Femur (tissue), 1 donor: ENCODE results near the gene SLC35A2.

ENCODE experiments used
- DNase-seq: peaks from one replicate; pipeline ENCODE4 v3.0.0-alpha.2; 2017

The SLC35A2 gene

DNA sequence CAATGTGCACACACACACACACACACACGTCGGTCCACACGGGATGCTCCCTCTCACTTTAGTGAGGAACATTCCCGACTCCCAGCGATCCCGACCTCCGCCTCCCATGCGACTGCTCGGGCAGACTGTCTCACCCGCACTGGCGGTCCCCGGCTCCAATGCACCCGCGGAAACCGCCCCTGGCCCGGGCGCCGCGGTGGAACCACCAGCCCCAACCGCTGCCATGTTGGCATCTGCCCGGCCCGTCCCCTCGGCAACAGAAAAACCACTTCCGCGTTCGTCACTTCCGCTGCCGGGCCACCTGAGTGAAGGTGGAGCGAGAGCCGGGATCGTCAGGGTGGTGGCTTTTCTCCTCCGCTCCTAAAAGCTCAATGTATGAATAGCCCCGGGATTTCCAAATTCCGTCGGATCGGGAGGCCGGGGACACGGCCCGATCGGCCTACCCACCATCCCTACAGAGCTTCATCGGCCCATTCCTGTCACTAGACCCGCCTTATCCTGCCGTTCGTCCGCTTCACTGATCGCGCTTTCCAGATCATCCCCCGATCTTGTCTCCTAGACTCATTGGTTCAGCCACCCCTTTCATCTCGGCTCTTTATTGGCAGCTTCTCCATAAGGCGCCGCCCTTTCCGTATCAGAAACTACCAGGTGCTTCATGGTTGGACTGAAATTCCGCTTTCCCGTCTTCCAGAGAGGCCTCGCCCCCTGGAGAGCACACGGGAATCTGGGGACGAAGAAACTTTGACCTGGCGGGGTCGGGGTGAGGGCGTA lies at the start of gene SLC35A2:
Gene SLC35A2 (minus strand): TSS at position 235 of the 771 bp plus-strand sequence. CDS start 10 bp downstream, at position 225.
- peak; percentile 90 for DNase-seq

- DNase-seq, result no peak
Observed at GRCh38 chrX:48960291-48960690, 48.8 kb upstream of the SLC35A2 start.

DNA sequence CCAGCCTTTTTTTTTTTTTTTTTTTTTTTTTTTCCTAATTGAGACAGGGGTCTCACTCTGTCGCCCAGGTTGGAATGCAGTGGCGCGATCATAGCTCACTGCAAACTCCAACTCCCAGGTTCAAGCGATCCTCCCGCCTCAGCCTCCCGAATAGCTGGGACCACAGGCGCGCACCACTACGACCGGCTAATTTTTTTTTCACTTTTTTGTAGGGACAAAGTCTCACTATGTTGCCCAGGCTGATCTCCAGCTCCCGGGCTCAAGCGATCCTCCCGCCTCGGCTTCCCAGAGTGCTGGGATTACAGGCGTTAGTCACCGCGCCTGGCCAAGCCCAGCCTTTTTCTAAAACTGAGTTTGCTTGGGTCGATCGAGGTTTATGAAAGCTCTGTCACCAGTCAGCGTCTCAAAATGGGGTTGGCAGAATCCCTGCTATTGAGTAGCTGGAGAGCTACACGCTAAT lies 47.2 kb upstream of the SLC35A2 start:
- peak; percentile 57 for DNase-seq

DNA sequence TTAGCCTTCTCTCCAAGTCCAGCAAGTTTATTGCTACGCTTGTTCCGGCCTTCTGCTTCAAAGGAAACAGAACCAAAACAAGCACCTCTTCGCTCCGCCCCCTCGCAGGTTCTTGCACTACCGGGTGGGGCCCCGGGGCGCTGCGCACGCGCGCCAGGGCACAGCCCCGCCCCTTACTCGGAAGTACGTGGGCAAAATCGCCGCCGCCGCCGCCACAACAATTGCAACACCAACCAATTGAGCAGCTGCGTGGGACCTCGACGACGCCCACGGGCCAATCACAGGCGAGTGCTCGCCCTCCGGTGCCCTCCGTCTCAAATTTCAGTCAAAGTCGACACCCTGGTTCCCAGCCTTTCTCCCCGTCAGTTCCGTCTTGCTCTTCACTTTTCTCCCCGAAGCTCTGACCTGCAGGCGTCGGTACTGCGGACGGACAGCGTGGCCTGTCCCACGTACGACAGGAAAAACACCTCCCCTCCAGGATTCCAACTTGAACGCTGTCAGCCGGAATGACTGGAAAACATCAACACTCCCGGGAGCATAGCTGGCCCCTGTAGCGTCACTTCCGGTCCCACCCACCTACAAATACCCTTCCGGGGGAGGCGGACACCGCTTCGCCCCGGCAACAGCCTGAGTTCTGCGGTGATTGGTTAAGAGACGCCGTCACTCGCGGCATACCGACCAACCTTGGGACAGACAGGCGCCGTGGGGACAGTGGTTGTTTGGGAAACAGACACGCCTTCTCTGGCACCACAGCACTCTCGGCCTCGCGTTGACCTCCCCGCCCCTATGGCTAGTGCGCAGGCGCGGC lies 46.6 kb upstream of the SLC35A2 start:
- DNase-seq, result peak; percentile 98

- DNase-seq, result no peak
Observed at GRCh38 chrX:48957477-48957826, 46.0 kb upstream of the SLC35A2 start, which contains the start of gene OTUD5. Gene OTUD5 (minus strand): TSS chrX:48957607. CDS start chrX:48957570, 37 bp downstream.

DNA sequence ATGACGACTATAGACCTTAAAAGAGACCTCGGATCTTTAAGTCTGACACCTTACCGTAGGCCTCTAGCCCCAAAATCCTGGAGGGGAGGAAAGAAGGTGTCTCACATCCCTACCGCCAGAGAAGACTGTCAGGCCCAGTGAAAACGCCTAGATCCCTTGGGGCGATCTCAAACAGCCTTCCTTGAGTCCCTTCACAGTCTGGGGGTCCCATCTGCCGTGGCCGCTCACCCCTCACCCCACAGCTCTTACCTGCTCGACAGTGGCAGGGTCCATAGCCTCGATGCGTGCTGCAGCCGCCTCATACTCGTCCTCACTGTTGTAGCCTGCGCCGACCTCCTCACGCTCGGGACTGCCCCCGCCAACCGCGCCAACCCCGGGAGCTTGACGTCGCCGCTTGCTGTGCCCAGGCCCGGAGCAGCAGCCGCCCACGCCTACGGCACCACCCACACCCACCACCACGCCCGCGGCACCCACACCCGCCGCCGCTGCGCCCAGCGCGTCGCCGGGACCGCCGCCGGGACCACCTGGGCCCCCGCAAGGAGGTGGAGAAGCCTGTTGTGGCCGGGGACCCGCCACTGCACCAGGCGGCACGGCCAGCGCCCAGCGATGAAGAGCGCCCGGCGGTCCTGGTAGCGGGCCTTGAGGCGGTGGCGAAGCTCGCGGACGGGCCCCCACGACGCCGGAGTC lies 45.4 kb upstream of the SLC35A2 start:
- peak; percentile 46 for DNase-seq

GRCh38 chrX:48948589-48948988 lies 37.1 kb upstream of the SLC35A2 start:
- no peak for DNase-seq

- peak; percentile 51 for DNase-seq
Observed at GRCh38 chrX:48945517-48946348, 34.3 kb upstream of the SLC35A2 start.

GRCh38 chrX:48942895-48943294 lies 31.4 kb upstream of the SLC35A2 start:
- no peak for DNase-seq

GRCh38 chrX:48940404-48940955 lies 29.0 kb upstream of the SLC35A2 start:
- no peak for DNase-seq

GRCh38 chrX:48939524-48940228 lies 28.2 kb upstream of the SLC35A2 start:
- DNase-seq, result no peak

DNA sequence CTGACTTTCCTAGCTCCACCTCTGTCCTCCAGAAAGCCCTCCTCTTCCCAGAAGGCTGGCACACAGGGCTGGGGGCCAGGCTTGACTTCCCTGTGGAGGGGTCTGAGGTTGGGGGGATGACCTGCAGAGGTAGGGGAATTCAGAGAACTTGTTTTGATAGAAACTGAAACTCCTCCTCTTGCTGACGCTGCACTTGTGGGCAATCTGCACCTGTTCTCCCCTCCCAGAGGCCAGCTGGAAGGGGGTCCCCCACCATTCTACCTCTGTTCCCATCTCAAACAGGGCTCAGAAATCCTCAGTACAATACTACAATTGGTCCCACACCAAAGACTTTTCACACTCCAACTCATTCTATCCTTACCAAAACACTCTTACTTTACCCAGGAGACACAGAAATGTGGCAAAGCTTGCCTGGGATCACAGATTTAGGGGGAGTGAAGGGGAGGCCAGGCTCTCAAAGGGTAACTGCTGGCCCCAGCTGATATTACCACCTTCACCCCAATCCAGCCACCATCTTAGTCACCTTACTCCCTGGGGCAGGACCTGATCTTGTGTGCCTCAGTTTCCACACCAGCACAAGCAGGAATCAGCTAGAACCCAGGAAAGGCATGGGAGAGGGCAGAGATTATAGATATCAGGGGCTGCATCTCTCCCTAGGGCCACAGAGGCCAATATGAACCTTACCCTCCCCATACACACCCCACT lies 27.4 kb upstream of the SLC35A2 start:
- no peak for DNase-seq

- DNase-seq, result peak; percentile 65
Observed at GRCh38 chrX:48937054-48937907, 25.8 kb upstream of the SLC35A2 start.

DNA sequence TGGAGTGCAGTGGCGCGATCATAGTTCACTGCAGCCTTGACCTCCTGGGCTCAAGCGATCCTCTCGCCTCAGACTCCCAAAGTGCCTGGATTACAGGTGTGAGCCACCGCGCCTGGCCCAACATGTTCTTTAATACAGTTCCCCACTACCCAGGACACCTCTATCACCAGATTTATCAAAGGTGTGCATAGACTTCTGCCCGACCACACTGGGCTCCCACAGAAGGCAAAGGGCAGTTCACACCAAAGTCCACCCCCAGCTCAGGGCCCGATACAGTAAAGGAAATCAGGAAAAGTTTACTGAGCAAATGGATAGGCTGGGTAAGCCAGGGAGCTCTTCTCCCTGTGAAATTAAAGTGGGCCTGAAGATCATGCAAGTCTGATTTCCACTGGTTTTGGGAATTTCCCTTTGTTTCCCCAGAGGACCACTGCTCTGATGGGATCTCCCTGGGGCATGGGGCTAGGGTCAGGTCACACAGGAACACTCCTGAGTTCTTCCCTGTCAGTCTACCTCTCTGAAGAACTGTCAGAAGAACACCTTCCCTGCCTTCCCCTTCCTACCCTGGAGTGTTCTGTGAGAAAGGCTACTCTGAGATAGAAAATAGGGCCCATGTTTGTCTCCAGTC lies 25.1 kb upstream of the SLC35A2 start:
- DNase-seq, result no peak

DNA sequence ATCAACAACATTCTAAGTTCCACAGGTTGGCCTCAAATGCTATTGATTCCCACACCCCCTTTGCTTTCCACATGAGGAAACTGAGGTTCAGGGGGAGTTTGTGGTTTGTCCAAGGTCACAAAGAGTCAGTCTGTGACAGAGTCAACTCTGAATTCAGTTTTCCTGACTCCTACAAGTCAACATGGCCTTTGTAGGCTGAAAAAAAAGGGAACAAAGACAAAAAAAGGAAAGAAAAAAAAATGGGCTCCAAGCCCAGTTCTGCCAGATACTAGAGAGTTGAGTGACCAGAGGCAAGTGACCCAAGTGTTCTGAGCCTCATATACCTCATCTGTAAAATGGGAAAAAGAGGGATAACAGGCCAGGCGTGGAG lies 23.8 kb upstream of the SLC35A2 start:
- no peak for DNase-seq

DNA sequence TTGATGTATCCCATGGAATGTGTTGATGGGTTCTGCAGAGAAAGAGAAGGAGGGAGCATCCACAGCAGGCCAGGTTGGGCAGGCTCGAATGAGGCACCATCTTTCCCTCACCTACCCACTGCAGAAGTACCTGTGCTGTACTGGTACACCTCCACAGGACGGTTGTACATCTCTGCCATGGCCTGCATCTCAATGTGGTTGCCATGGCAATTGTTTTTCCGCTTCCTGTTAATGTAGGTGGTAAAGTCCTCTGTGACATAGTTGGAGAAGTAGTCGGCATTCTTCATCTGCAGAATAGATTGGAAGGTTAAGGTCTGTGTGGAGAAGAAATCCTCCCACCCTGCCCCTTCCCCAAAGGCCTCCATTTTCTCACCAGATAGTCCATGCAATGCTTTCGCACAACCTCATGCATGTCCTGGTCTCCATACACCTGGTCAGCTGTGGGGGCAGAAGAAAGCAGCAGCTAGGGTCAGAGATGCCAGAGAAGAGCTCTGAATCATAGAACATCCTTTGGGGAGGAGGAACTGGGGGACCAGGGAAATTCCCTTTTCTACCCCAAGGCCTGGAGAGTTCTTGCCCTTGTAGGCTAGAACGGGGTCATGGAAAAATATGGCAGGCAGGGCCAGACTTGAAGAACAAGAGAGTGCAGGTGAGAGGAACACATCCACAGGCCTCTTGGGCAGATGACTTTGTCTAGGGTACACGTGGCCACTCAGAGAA lies 23.3 kb upstream of the SLC35A2 start:
- DNase-seq, result no peak

GRCh38 chrX:48933757-48934156 lies 22.3 kb upstream of the SLC35A2 start:
- DNase-seq, result no peak

- DNase-seq, result no peak
Observed at GRCh38 chrX:48927736-48928382, 16.4 kb upstream of the SLC35A2 start.
